HG03066 (cell line): ENCODE results near the gene EIF2B4.
"Not testable (repeated sequence)": the region's sequence is repeated elsewhere in the genome, so short reads cannot be mapped to it uniquely, and the experiment has no call there.

Experiments used
- ATAC-seq: cut with Tn5 transposase; IDR thresholded peaks from one replicate; pipeline ENCODE4 v1.9.1; 2021; ENCODE audit warnings: low read depth; ENCODE audit not compliant: unreplicated experiment

The EIF2B4 gene

DNA sequence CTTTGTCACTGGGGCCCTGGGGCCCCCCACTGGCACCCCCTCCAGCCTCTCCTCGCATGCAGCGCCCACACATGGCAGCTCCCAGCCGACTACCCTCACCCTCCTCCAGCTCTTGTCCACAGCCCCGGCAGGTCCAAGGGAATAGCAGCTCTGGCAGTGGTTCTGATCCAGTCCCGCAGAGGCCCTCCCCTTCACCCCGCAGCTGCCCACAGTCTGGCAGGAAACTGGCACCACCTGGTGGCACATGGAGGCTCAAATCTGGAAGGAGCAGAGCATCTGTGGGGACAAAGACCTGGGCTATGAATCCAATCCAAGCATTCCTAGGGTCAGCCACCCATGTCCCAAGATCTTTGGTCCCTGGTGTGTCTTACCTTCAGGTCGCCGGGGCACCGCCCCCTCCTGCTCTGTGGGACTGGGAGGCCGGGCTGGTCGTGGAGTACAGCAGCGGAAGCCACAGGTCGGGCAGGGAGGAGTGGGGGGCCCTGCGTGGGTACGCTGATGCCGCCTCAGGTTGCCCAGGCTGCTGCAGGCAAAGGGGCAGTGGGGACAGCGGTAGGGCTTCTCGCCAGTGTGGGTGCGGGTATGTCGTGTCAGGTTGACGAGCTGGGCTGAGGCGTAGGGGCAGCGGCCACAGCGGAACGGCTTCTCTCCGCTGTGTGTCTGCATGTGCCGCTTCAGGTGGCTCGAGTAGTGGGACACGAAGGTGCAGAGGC lies 8.1 kb upstream of the EIF2B4 start:
- no peak for ATAC-seq

DNA sequence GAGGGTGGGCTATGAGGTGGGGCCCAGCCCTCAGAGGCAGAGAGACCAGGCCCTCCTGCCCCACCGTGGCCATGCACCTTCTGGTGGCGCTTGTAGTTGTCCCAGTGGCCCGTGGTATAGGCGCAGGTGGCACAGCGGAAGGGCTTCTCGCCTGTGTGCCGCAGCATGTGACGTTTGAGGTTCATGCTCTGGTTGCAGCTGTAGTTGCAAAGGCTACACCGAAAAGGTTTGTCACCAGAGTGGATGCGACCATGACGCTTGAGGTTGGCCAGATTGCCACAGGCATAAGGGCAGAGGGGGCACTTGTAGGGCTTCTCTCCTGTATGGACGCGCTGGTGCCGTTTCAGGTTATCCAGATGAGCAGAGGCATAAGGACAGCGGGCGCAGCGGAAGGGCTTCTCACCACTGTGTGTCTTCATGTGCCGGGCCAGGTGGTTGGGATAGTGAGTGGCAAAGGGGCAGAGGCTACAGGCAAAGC lies 7.5 kb upstream of the EIF2B4 start:
- no peak for ATAC-seq

DNA sequence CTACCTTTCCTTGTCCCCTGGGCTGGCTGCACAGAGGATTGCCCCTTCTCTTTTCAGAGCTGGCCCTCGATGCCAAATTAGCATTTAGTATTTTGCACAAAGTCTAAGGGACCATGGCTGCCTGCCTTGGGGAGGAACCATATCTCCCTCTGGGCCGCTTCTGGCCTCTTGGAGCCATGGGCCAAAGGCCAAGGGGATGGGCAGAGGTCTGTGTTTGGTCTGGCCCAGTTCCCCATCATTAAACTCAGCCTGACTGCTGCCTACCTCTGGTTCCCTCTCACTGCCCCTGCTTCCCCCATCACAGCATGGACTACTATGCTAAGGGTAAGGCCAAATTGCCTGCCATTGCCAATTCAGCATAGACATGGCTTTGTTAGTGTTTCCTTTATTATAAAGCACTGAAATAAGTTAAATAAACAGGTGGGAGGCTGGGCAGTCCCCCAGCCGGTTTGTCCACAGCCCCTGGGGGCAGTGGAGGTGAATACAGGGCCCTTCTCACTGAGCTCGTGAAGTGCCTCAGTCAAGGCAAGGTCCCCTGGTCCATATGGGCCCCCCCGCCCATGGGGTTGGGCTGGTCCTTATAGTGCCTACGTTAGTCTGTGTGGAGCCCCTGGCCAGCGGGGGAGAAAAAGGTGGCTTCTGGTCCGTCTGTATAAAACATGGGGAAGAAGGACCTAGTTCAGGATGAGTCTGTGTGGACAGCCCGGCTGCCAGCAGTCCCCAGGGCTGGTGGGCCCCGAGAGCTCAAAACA lies 6.9 kb upstream of the EIF2B4 start:
- no peak for ATAC-seq

DNA sequence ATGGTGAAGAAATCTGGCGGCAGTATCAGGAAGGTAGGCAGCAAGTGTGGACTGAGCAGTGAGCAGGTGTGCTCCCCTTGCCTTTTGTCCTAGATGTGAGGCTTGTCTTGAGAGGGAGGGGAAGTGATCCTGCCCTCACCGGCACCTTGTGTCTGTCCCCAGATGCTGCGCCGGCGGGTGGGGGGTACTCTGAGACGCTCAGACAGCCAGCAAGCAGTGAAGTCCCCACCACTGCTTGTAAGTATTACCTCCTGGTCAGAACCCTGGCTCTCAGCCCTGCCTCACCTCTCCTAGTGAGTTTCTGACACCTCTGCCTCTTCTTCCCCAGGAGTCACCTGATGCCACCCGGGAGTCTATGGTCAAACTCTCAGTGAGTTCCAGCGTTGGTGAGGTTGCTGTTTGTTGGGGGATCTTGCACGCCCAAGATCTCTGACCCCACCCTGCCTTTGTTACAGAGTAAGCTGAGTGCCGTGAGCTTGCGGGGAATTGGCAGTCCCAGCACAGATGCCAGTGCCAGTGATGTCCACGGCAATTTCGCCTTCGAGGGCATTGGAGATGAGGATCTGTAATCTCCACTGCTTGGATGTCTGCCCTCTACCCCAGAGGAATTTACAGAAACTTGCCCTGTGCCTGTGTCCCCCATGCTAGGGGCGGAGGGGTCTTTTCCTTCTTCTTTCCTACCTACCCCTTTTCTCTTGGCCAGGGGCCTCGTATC lies 6.2 kb upstream of the EIF2B4 start:
- ATAC-seq, result no peak

DNA sequence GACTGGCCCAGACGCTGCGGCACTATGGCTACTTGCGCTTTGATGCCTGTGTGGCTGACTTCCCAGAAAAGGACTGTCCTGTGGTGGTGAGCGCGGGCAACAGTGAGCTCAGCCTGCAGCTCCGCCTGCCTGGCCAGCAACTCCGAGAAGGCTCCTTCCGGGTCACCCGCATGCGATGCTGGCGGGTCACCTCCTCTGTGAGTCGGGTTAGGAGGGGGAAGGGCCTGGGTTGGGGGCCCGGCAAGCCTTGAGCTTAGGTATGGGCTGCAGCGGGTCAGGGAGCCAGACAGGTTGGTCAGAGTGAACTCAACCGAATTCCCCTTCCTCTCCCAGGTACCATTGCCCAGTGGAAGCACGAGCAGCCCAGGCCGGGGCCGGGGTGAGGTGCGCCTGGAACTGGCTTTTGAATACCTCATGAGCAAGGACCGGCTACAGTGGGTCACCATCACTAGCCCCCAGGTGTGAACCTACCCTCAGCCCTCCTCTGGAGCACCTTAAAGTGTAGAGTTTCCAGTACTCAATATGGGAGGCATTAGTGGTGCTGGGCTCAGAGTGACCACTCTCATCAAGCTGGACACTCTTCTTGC lies 5.5 kb upstream of the EIF2B4 start:
- ATAC-seq, result no peak

DNA sequence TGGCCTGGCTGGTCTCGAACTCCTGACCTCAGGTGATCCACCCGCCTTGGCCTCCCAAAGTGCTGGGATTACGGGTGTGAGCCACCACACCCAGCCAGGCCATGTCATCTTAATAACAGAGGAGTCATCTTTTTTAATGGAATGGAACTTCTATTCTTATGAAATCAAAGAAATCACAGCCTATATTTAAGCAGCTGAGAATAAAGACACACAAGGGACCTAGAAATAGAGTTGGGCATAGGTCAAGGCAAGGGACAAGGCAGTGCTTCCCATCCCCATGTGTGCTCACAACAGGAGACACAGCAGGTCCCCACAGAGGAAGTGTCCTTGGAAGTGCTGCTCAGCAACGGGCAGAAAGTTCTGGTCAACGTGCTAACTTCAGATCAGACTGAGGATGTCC lies 3.4 kb upstream of the EIF2B4 start:
- ATAC-seq, result no peak

DNA sequence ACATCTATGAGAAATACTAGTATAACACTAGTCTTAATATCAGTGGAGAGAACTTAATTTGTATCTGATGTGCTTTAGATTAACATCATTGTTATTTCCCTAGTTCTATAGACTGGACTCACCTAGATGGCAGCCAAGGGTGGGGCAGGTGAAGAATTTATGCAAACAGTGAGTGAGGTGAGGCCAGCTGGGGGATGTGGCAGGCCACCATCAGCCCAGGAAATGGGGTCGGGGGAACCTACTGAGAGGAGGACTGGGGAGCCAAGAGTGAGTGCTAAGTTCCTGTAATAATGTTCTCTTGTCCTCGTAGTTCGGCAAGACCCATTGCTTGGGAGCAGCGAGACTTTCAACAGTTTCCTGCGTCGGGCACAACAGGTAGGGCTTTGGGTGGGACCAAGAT lies 2.8 kb upstream of the EIF2B4 start:
- no peak for ATAC-seq

DNA sequence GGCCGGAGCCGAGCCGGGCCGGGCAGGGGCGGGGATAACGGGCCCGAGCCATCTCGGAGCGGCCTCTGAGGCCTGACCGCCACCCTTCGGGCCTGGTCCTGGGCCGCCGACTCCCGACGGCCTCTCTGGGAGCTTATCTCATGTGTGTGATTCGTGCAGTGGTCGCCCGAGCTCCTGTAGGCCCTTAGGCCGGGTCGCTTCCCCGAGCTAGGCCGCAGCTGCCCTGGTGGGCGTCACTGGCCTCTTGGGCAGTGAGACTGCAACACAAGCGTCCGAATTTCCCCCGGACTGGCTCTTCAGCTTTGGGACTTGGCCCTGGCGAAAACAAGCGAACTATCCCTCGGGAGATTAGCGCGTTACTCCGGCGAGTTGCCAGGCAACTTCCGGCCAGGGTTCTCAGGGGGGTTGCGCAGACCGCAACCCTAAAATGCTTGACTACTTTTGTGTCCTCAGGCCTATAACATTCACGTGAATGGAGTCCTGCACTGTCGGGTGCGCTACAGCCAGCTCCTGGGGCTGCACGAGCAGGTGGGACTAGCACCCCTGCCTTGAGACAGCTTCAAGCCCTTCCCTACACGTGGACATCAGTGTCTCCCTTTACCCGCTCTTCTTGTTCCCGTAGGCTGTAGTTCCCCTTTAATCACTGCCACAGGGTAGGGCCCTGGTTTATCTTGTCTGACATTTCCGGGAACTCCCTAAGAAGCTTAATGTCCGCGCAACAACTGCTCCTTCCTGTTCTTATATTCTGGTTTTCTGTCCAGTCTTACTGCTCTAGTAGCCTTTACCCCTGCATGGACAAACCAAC lies 880 bp upstream of the EIF2B4 start:
- peak; percentile 29 for ATAC-seq

DNA sequence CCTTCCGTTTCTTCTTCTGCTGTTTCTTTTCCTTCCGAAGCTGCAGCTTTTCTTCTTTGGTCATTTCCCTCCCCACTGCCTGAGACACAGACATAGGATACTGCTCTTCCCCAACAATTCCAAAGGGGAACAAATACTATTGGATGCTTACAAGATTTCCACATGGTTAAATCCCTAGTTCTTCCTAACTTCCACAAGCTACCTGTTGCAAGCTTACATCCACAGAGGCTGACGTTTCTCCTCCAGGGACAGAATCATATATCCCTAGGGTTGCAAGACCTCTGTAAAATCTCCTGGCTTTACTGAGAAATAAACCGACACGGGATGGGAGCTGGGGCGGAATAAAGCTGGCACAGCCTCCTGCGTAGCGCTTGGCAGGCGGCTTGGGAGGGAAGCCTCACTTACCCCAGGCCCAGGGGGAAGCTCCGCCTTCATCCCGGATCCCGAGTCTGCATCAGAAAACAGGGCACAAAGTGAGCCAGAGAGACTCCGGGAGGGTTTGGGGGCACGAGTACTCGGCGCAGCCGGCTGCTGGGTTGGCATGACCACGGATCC lies 590 bp downstream of the EIF2B4 start:
- peak; percentile 5 for ATAC-seq

DNA sequence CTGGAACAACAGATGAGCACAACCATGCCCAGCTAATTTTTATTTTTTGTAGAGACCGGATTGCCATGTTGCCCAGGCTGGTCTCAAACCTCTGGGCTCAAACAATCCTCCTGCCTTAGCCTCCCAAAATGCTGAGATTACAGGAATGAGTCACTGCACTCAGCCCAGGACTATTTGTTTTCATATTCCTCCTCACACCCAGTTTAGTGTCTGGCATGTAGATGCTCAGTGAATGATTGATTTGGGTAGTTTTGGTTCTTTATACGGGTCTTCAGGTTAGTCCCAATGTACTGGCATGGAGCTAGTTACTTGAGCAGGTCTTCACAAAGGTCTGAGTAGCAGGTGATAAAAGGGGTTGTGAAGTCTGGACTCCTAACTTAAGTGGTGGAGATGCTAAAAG lies 6.2 kb downstream of the EIF2B4 start:
- ATAC-seq, result no peak

DNA sequence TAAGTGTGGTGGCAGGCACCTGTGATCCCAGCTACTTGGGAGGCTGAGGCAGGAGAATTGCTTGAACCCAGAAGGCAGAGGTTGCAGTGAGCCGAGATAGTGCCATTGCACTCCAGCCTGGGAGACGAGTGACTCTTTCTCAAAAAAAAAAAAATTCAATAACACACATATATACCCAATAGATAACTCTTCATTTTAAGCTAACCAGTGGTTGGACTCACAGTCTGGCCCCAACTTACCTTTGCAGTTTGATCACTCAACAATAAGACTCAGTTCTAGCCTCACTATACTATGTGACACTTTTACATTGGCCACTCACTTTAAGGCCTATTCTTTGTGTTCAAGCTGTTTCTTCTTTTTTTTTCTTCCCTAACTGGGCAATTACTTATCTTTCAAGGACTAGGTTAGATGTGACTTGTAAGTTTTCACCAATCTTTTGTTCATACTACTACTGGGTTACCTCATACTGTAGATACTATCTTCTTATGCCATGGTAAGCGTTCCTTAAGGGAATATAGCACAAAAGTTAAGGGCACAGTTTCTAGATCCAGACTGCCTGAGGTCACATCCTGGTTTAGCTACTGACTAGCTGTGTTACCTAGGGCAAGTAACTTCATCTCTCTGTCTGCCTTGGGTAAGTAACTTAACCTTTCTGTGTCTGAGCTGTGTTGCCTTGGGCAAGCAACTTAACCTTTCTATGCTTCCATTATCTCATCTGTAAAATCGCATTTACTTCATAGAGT lies 7.3 kb downstream of the EIF2B4 start:
- ATAC-seq, result no peak

DNA sequence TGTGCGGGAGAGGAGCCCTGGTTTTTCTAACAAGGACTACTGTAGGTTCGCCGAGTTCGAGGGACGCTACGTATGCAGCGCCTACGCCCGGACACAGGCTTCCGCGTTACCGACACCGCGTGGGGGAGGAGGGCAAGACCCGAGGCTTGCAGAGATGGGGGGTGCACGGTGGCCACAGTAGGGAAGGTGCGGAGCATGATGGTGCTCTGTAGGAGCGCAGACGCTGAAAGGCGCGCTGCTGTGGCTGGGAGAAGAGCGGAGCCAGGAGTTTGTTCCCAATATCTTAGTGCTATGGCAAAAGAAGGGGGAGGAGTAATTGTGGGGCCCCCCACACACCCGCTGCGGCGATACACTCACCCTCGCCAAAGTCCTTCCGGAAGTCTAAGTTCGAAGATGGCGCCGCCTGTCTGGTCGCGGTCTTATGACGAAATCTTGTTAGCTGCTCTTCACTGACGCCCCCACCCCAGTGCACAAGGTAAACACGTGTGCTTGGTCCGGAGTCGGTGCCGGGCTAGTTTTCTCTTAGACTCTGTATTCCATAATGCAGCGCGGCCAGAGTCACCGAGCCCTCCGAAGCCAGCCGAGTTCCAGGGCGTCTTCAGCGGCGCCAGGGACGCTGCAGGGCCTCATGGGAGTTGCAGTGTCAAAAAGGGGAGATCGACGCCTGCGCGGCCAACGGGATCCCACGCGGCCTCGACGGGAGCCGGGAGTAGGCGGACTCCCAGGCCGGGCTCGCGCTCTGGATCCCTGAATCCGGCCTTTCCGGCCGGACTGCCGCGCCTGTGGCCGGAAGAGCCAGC lies 13.6 kb downstream of the EIF2B4 start, which contains the start of gene GTF3C2:
Gene GTF3C2 (minus strand): TSS at position 383 of the 800 bp plus-strand sequence. CDS start 13,210 bp downstream, outside the sequence.
- ATAC-seq, result peak; percentile 88

DNA sequence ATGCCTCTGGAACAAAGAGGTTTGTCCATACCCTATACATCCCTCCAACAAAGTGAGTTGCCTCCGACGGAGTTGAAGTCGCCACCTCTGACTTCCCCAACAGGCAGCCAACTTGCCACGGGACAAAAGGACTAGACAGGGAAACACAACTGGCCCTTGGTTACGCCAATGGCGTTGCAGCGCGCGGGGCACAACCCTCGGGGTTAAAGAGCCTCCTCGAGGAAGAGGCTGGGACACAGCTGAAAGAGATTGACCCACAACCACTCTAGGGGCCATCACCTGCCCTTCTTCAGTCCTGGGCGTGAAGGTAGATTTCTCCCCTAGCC lies 14.1 kb downstream of the EIF2B4 start:
- ATAC-seq, result peak; percentile 30

DNA sequence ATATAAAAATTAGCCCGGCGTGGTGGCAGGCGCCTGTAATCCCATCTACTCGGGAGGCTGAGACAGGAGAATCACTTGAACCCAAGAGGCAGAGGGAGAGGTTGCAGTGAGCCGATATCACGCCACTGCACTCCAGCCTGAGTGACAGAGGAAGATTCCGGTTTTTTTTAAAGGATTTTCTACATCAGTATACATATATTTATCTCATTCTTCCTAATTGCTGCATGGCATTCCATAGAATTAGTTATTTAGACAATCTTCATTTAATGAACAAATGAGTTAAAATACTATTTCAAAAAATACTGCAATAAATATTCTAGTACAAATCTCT lies 15.6 kb downstream of the EIF2B4 start:
- ATAC-seq, result no peak

DNA sequence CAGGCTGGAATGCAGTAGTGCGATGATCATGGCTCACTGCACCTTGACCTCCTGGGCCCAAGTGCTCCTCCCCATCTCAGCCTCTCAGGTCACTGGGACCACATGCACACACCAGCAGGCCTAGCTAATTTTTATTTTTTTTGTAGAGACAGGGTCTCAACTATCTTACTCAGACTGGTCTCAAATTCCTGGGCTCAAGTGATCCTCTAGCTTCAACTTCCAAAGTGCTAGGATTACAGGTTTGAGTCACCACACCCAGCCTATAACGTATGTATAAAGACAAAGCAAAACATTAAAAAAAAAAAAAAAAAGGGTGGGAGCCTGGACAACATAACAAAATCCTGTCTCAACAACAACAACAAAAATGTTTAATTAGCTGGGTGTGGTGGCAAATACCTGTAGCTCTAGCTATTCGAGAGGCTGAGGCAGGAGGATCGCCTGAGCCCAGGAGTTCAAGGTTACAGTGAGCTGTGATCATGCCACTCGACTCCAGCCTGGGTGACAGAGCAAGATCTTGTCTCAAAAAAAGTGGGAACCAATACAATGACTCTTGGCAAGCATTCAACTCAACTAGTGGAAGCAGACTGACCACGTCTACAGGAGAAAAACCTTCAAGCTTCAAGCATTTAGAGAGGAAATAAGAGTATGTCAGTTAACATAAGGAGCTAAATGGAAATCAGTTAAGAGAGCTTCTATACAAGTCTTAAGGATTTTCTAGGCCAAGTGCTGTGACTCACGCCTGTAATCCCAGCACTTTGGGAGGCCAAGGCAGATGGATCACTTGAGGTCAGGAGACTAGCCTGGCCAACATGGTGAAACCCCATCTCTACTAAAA lies 16.2 kb downstream of the EIF2B4 start:
- no peak for ATAC-seq

DNA sequence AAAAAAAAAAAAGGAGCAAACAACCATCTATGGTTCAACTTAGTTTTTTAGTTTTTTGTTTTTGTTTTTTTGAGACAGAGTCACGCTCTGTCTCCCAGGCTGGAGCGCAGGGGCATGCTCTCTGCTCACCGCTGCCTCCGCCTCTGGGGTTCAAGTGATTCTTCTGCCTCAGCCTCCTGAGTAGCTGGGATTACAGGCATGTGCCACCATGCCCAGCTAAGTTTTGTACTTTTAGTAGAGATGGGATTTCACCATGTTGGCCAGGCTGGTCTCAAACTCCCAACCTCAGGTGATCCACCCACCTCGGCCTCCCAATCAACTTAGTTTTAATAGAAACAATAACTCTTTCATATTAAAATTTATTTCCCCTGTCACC lies 16.8 kb downstream of the EIF2B4 start:
- not testable (repeated sequence) for ATAC-seq

DNA sequence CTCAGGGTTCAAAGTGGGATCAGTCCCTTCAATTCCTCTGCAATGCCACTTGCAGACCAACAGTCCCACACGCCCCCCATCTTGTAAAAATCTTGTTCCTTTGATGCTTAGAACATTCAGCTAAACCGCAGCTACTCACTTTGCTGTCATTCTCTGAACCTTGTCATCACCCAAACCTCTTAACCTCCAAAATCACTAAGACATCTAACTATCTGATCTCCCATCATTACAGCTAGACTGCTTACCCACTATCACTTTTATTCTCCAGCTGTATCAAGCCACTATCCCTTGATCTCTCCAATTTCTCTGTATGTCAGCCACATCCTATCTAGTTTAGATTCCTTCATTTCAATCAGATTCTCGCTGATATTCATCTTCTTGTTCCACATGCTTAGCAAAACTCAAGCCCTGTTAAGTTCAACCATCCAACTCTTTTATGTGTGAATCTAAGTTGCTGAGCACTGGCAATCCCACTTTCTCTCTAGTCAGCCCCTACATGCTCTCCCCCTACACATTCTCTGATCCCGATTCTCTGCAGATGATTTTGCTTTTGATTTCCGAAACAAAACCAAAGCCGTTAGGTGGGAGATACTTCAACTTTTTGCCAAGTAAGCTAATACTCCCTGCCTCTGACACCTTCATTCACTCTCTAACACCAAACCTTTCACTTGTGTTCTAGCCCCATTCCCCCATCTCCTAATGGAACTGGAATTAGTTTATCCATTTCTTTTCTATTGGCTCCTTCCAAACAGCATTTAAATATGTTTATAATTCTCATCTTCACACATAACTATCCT lies 18.1 kb downstream of the EIF2B4 start:
- ATAC-seq, result no peak
